Neuronal stem cell (in vitro differentiated cells): ENCODE data around the gene STX11.

Experiments used
- DNase-seq: peaks from one replicate; pipeline ENCODE4 v3.0.0-alpha.2; 2013; ENCODE audit warnings: low spot score
- H2AFZ ChIP-seq: one replicate; pipeline ENCODE4 v1.6.1; 2013; ENCODE audit warnings: mild to moderate bottlenecking, low read length, inconsistent platforms
- H2AK5ac ChIP-seq: 2 replicates; pipeline ENCODE4 v1.6.1; 2013; ENCODE audit warnings: low read depth, mild to moderate bottlenecking, inconsistent platforms, low read length, moderate library complexity, mixed read lengths
- H2BK120ac ChIP-seq: 2 replicates; pipeline ENCODE4 v1.6.1; 2013; ENCODE audit warnings: low read depth, mild to moderate bottlenecking, inconsistent platforms, low read length, moderate library complexity, mixed read lengths
- H2BK12ac ChIP-seq: one replicate; pipeline ENCODE4 v1.6.1; 2013; ENCODE audit warnings: low read length, inconsistent platforms
- H2BK15ac ChIP-seq: 2 replicates; pipeline ENCODE4 v1.6.1; 2013; ENCODE audit warnings: mild to moderate bottlenecking, low read length, inconsistent platforms, mixed read lengths
- H2BK5ac ChIP-seq: one replicate; pipeline ENCODE4 v1.6.1; 2013; ENCODE audit warnings: inconsistent platforms, mild to moderate bottlenecking, low read length, moderate library complexity
- H3K14ac ChIP-seq: one replicate; pipeline ENCODE4 v1.6.1; 2013; ENCODE audit warnings: low read length, inconsistent platforms
- H3K18ac ChIP-seq: 2 replicates; pipeline ENCODE4 v1.6.1; 2013; ENCODE audit warnings: low read length, inconsistent platforms
- H3K23ac ChIP-seq: 2 replicates; pipeline ENCODE4 v1.6.1; 2013; ENCODE audit warnings: low read depth, mild to moderate bottlenecking, mixed read lengths, low read length, inconsistent platforms; ENCODE audit not compliant: poor library complexity
- H3K27ac ChIP-seq: replicated peaks from 3 replicates; pipeline ENCODE4 v1.5.1; 2013; ENCODE audit warnings: low read length, inconsistent platforms
- H3K27me3 ChIP-seq, 3 experiments: 2 replicates each; pipeline ENCODE4 v1.6.1; 2013; ENCODE audit warnings: low read length in 3 of 3, mild to moderate bottlenecking in 2 of 3, inconsistent platforms in 1 of 3, low read depth in 1 of 3, mixed read lengths in 1 of 3, moderate library complexity in 1 of 3; ENCODE audit not compliant: control insufficient read depth in 3 of 3, insufficient read depth in 3 of 3
- H3K36me3 ChIP-seq, 2 donors: replicated peaks in 1 of 2; 2 replicates each; pipeline ENCODE4 v1.6.1; 2013; ENCODE audit warnings: low read length in 2 of 2; ENCODE audit not compliant: control insufficient read depth in 2 of 2, insufficient read depth in 2 of 2
- H3K4ac ChIP-seq: 2 replicates; pipeline ENCODE4 v1.6.1; 2013; ENCODE audit warnings: inconsistent platforms, mild to moderate bottlenecking, low read length, moderate library complexity
- H3K4me1 ChIP-seq, 2 donors: 1 replicate in 1 of 2; 2 replicates in 1 of 2; pipeline ENCODE4 v1.6.1; 2013; ENCODE audit warnings: low read length in 2 of 2, low read depth in 1 of 2; ENCODE audit not compliant: control insufficient read depth in 2 of 2, insufficient read depth in 1 of 2
- H3K4me2 ChIP-seq: one replicate; pipeline ENCODE4 v1.6.1; 2013; ENCODE audit warnings: mild to moderate bottlenecking, low read length, inconsistent platforms; ENCODE audit not compliant: insufficient read depth, poor library complexity, severe bottlenecking
- H3K4me3 ChIP-seq, 2 donors: 2 replicates each; pipeline ENCODE4 v1.5.1; 2013; ENCODE audit warnings: low read length in 2 of 2, mild to moderate bottlenecking in 2 of 2, inconsistent platforms in 1 of 2, moderate library complexity in 1 of 2
- H3K79me1 ChIP-seq: one replicate; pipeline ENCODE4 v1.6.1; 2013; ENCODE audit warnings: low read depth, mild to moderate bottlenecking, inconsistent platforms, low read length, moderate library complexity
- H3K9ac ChIP-seq: one replicate; pipeline ENCODE4 v1.6.1; 2013; ENCODE audit warnings: mild to moderate bottlenecking, low read depth, low read length, inconsistent platforms; ENCODE audit not compliant: poor library complexity
- H3K9me3 ChIP-seq, 2 donors: replicated peaks in 1 of 2; 2 replicates each; pipeline versions ENCODE3 to v1.6.1; 2013; ENCODE audit warnings: low read length in 2 of 2, mild to moderate bottlenecking in 2 of 2, inconsistent platforms in 1 of 2, low read depth in 1 of 2, mixed read lengths in 1 of 2, moderate library complexity in 1 of 2; ENCODE audit not compliant: control insufficient read depth in 2 of 2, insufficient read depth in 1 of 2
- H4K8ac ChIP-seq: one replicate; pipeline ENCODE4 v1.6.1; 2013; ENCODE audit warnings: low read depth, mild to moderate bottlenecking, inconsistent platforms, low read length, moderate library complexity
- H4K91ac ChIP-seq: one replicate; pipeline ENCODE4 v1.6.1; 2013; ENCODE audit warnings: low read length, low read depth, mild to moderate bottlenecking, inconsistent platforms; ENCODE audit not compliant: poor library complexity
- WGBS, 2 donors: extraction: QIAGEN DNeasy Blood & Tissue Kit; methylation state at CpG; one replicate each; pipeline ENCODE4 v1.1.7; 2013; ENCODE audit warnings: missing lambda C conversion rate in 2 of 2, mixed read lengths in 1 of 2; ENCODE audit not compliant: insufficient read length in 2 of 2, insufficient replicate concordance in 1 of 2; ENCODE audit errors: extremely low coverage in 2 of 2; 5-methylcytosine and 5-hydroxymethylcytosine counted together

The STX11 gene

DNA sequence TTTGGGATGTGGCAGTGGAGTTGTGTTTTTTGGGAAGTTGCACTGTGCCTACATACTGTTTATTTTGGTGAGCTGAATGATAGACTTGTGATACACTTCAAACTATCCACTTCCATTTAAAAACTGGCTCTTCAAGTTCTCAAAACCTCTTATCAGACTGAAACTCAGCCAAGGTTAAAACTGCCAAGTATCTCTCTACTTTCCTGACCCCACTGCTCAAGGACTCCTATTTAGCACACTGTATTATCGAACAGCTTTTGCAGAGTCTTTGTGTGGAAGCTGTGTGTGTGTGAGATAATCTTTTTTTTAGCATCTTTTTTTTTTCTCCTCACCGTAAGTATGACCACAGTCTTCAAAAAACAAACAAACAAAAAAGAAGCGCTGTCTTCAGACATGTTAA, 21.1 kb downstream of the STX11 start:
- Histone ChIP-seq H3K36me3 (no peaks in the 10 kb centered on the region), H2AK5ac (no peak overlapping the region), H3K4ac (no peak overlapping the region), H2BK15ac (no peak overlapping the region), H3K14ac (no peak overlapping the region), H2BK120ac (no peak overlapping the region), H3K9ac (no peak overlapping the region), H4K91ac (no peak overlapping the region), H4K8ac (no peak overlapping the region), H3K27ac (no peak overlapping the region), H3K79me1 (no peaks in the 10 kb centered on the region), H3K27me3 (no peaks in the 10 kb centered on the region), H3K4me1 (peaks cover 0 to 3% of the 10 kb centered on the region in 2 donors), H3K4me3 (no peak overlapping the region), H2BK5ac (no peak overlapping the region), H2AFZ (no peak overlapping the region), H3K18ac (no peak overlapping the region), H2BK12ac (no peak overlapping the region), H3K9me3 (peaks cover 0 to 3% of the 10 kb centered on the region in 2 donors), H3K4me2 (no peak overlapping the region), H3K23ac (no peak overlapping the region)
- no peak for DNase-seq
- WGBS, 2 donors: no CpG with 5 or more reads among the region's 3 CpGs

DNA sequence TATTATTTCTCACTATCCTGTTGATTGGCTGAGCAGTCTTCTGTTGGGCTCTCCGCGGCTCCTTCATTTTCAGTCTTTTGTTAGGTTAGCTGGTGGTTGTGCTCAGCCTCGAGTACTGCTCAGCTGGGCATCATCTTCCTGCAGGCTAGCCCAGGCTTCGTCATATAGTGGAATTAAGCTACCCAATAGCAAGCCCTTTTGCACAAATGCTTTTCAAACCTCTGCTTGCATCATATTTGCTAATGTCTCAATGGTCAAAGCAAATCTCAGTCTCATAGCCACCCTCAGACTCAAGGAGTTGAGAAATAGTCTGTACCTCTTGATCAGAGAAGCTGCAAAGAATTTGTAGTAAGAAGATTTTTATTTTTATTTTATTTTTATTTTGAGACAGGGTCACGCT, 23.7 kb downstream of the STX11 start:
- Histone ChIP-seq H2BK15ac (no peak overlapping the region), H4K91ac (no peak overlapping the region), H3K23ac (no peak overlapping the region), H3K14ac (no peak overlapping the region), H3K79me1 (no peaks in the 10 kb centered on the region), H3K18ac (no peak overlapping the region), H3K27me3 (peaks cover 0 to 7% (median 0%) of the 10 kb centered on the region in 3 experiments), H3K36me3 (no peaks in the 10 kb centered on the region), H2BK12ac (no peak overlapping the region), H3K4me2 (no peak overlapping the region), H3K4me1 (peaks cover 0 to 3% of the 10 kb centered on the region in 2 donors), H3K4ac (no peak overlapping the region), H2BK120ac (no peak overlapping the region), H3K27ac (no peak overlapping the region), H3K4me3 (no peak overlapping the region), H3K9ac (no peak overlapping the region), H4K8ac (no peak overlapping the region), H2BK5ac (no peak overlapping the region), H3K9me3 (peaks cover 0 to 3% of the 10 kb centered on the region in 2 donors), H2AFZ (no peak overlapping the region), H2AK5ac (no peak overlapping the region)
- WGBS, 2 donors: no CpG with 5 or more reads among the region's 5 CpGs
- no peak for DNase-seq

DNA sequence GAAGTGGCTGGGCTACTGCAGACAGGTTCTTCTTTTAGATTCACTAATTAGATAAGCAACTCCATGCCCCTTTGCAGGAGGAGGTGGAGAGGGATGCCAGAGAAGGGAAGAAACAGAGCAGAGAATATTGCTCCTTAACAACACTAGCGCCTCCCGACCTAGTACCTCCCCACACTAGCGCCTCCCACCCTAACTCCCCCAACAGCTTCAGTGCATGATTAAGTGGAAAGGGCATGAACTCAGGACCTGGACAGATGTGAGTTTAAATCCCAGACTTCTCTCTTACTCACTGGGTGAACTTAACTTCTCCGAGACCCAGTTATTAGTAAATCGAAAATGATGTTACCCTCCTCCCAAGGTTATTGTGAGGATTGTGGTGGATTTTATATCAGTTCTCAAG, 25.7 kb downstream of the STX11 start:
- Histone ChIP-seq H3K79me1 (no peaks in the 10 kb centered on the region), H3K4me3 (no peak overlapping the region), H2BK15ac (no peak overlapping the region), H3K23ac (no peak overlapping the region), H3K18ac (no peak overlapping the region), H4K8ac (no peak overlapping the region), H3K27ac (no peak overlapping the region), H2BK5ac (no peak overlapping the region), H3K9ac (no peak overlapping the region), H3K9me3 (peaks cover 0 to 3% of the 10 kb centered on the region in 2 donors), H3K14ac (no peak overlapping the region), H2BK120ac (no peak overlapping the region), H3K36me3 (no peaks in the 10 kb centered on the region), H3K4me1 (peaks cover 0 to 3% of the 10 kb centered on the region in 2 donors), H4K91ac (no peak overlapping the region), H2BK12ac (no peak overlapping the region), H2AFZ (no peak overlapping the region), H3K4ac (no peak overlapping the region), H2AK5ac (no peak overlapping the region), H3K27me3 (peaks cover 0 to 7% (median 0%) of the 10 kb centered on the region in 3 experiments), H3K4me2 (no peak overlapping the region)
- DNase-seq: no peak
- WGBS, 2 donors: no CpG with 5 or more reads among the region's 5 CpGs

DNA sequence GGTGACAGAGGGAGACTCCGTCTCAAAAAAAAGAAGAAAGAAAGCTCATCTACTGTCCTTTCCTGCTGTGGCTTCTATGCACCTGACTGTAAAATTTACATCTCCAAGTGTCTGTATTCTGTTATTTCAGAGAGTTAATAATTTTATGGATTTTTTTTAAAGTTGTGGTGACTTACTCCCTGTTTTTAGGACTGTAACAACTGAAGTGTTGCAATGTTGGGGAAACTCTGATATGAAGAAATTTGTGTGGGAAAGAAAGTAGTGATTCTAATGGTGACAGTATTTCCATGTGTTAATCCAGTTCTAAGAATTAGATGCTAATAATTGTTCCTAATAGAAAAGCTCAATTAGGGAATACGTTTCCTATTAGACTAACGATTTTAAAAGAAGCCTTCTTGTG, 27.4 kb downstream of the STX11 start:
- Histone ChIP-seq H2AK5ac (no peak overlapping the region), H3K4me1 (peaks cover 0 to 3% of the 10 kb centered on the region in 2 donors), H3K4me2 (no peak overlapping the region), H2BK120ac (no peak overlapping the region), H3K18ac (no peak overlapping the region), H3K4me3 (no peak overlapping the region), H2BK5ac (no peak overlapping the region), H4K8ac (no peak overlapping the region), H3K9me3 (no peaks in the 10 kb centered on the region), H2BK12ac (no peak overlapping the region), H3K79me1 (no peaks in the 10 kb centered on the region), H3K27ac (no peak overlapping the region), H3K9ac (no peak overlapping the region), H3K14ac (no peak overlapping the region), H2AFZ (no peak overlapping the region), H2BK15ac (no peak overlapping the region), H3K23ac (no peak overlapping the region), H3K4ac (no peak overlapping the region), H4K91ac (no peak overlapping the region), H3K36me3 (no peaks in the 10 kb centered on the region), H3K27me3 (peaks cover 0 to 7% (median 0%) of the 10 kb centered on the region in 3 experiments)
- DNase-seq: no peak
- WGBS, 2 donors: no CpG with 5 or more reads among the region's 3 CpGs
